HG02588 (cell line): ENCODE measurements around the gene NAA60.

Experiments used
- ATAC-seq: cut with Tn5 transposase; IDR thresholded peaks from one replicate; pipeline ENCODE4 v1.9.1; 2021; ENCODE audit warnings: mild to moderate bottlenecking, moderate library complexity; ENCODE audit not compliant: unreplicated experiment

The NAA60 gene

DNA sequence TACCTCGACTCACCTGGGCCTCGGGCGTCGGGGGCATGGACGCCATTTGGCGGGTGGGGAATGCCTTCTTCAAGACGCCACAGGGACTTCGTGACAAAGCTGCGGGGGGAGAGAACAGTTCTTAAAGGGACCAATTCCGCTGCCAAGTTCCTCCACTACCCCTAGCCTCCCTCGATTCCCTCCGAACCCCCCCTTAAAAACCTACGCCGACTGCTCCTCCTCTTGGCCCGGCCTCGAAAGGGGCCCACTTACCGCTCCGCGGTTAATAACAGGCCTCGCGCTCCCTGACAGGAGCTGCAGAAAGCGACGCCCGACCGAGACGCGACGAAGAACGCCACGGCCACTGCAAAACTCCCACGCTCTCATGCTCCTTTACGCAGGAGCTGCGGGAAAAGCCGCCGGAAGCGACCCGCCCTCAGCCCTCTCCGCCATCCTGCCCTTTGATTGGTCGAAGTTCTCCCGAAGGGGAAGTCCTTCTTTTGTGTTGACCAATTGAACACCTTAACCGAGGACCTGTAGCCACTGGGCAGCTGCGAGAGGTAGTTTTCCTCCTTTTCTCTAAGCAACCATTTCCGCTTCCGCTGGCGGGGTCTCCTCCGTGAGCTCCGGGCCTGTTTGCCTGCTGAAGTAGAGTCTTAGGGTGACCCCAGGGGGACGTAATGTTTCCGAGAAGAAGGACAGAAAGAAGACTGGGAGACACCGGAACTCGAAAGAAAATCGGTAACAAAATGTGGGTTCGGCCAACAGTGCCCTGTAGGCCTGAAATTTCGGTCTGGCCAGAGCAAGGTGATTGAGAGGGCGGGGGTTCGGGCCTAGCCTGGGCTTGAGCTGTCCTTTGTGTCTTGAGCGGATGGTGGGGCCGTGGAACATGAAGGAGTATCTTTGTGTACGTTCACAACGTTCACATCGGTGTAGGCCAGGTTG is at the start of gene NAA60, which contains the start of gene ZNF597:
Gene NAA60 (plus strand): TSS at position 573 of the 924 bp plus-strand sequence. CDS start 32,548 bp downstream, outside the sequence.
Gene ZNF597 (minus strand): TSS at position 397 of the 924 bp plus-strand sequence. CDS start 351 bp downstream, at position 46.
- ATAC-seq: peak; percentile 93

DNA sequence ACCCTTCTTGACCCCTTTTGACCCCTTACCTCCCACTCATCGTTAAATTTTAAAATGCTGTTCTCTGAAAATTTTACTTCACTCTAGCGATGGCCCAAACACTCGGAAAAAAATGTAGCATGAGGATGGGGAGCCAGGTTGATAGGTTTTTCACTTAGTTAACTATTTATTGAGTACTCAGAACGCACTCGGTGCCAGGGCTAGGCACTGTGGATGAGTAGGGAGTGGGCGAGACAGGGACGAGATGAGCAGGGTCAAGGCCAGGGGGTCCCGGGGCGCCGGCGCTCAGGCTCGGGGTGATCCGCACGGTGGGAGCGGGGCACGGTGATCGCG is 43.1 kb upstream of the NAA60 start:
- ATAC-seq: no peak

DNA sequence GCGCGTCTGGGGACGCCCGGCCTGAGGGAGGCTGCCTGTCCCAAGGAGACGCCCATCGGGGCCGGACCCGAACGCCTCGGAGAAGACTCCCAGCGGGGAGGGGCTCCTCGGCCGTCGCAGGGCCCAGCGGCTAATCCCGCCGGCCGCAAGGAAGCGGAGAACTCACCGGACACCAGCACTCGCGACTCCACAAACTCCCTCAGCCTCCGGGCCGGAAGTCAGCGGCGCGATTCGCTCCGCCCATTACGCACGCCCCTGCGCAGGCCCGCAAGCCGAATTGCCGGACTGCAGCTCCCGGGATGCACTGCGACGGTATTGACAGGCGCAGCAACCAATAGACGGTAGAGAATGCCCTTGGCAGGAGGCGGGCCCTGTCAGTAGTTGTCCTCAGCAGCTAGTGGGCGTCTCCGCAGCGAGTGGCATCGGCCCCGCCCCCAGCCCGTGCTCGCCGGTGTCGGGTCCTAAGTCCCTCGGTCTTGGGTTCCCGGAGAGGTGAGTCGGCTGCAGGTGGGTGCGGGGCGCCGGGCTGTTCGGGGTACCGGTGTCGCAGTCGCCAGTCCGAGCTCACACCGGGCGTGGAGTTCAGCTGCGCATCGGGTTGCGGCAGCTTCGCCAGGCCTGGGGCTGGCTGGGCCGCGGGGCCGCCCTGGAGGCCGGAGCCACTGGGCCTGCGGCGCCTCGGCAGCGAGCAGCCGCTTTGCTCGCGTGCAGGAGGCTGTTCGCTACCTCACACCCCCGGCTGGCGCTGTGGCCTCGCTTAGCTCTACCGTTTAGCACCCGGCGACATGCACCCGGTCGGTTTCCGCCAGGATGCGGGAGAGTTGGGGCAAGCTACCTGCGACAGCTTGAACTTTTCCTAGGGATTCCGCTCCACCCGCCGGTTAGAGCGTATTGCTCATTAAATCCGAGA is 42.4 kb upstream of the NAA60 start, which contains the start of the genes ZNF174 and ZSCAN32:
Gene ZNF174 (plus strand): TSS at position 437 of the 910 bp plus-strand sequence. CDS start 790 bp downstream, outside the sequence.
Gene ZSCAN32 (minus strand): TSS at position 226 of the 910 bp plus-strand sequence. CDS start 3,447 bp downstream, outside the sequence.
- peak; percentile 93 for ATAC-seq

DNA sequence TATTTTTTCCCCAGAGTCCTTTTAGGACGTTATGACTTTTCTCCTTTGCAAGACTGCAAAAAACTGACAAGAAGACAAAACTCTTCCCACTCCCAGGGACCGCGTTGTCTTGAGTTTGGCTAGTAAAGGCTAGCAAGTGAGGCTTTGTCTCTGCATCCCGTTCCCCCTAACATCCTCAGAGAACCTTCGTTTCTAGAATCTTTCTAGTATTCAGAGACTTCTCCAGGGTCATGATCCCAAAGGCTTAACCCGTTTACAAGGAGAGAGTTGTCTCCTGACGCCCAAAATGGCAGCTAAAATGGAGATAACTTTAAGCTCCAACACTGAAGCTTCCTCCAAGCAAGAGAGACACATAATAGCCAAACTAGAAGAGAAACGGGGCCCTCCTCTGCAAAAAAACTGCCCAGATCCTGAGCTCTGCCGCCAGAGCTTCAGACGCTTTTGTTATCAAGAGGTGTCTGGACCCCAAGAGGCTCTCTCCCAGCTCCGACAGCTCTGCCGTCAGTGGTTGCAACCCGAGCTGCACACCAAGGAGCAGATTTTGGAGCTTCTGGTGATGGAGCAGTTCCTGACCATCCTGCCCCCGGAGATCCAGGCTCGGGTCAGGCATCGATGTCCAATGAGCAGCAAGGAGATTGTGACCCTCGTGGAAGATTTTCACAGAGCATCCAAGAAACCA is 41.6 kb upstream of the NAA60 start:
- ATAC-seq: no peak

DNA sequence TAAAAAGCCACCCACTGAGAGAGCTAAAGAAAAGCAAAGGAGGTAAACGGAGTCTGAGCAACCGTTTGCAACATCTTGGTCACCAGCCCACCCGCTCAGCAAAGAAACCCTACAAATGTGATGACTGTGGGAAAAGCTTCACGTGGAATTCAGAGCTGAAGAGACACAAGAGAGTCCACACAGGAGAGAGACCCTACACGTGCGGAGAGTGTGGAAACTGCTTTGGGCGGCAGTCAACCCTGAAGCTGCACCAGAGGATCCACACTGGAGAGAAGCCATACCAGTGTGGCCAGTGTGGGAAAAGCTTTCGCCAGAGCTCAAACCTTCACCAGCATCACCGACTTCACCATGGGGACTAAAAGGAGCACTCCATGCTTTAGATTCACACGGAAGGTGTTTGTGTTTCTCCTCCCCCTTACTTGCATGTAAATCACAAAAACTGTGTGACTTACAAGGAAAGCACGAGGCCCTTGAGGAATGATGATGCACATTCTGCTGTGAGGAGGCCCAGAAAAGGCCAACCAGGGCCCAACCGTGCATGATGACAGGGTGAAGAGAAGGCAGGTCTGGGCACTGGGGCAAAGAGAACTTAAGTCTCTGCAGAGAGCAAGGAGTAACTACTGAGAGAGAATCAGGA is 34.8 kb upstream of the NAA60 start:
- ATAC-seq: no peak

DNA sequence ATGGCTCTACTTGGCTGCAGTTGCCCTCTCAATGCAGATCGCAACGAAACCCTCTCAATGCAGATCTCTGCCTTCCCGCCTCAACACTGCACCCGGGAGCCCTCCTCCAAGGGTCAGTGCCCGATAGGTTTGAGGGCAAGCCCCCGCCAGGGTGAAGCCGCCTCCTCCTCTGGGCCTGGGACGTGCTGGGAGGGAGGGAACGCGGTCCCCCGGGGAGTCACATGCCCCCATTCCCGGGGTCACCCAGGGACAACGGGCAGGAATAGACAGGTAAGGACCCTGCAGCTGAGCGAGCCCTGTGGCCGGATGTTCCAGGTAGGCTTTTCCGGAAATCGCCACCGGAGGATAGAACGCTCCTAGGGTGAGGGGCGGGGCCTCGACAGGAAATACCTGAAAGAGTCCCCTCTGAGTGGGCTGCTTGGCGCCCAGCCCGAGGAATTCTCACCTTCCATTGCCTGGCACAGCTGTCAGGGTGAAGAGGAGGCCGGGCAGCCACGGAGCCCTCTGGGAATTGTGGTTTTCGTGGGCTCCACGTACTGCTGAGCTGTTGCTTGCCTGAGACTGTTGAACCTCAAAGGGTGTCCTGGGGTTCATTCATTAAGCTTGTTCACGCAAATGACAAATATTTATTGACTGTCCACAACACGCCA is 29.6 kb upstream of the NAA60 start:
- ATAC-seq: no peak

DNA sequence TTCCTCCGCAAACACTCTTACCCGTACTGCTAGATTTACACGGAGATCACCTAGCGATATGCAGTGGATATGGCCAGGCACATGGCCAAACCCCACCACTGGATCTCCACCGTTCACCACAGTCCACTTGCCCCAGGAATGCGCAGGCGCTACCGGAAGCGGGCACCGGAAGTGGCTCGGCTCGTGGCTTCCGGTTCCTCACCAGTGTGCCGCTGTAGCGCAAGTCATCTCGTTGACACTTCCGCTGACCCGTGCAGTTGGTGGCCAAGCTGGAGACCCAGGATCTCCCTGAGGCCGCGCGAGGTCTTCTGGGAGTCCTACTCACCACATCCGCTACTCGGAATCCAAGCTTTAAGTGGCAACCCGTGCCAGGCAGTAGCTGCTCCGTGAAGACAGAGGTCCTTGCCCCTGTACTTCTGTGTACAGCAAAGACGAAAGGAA is 11.7 kb upstream of the NAA60 start:
- no peak for ATAC-seq

DNA sequence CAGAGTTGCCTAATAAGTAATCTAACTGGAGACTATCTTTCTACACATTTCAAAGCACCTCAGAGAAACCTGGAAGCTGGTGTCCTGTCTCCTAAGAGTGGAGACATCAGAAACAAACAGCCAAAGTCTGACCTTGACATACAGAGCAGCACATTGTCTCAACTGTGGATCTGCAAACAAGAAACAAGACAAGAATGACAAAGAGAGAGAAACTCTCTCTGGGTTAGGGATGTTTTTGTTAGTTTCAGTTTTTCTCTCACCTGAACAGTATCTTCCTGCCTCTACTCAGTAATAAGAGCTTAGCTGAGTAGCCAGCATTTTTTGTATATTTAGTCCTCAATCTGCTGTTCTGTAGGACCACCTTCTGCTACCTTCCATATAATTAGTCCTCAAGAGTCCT is 9.1 kb upstream of the NAA60 start:
- ATAC-seq: no peak

DNA sequence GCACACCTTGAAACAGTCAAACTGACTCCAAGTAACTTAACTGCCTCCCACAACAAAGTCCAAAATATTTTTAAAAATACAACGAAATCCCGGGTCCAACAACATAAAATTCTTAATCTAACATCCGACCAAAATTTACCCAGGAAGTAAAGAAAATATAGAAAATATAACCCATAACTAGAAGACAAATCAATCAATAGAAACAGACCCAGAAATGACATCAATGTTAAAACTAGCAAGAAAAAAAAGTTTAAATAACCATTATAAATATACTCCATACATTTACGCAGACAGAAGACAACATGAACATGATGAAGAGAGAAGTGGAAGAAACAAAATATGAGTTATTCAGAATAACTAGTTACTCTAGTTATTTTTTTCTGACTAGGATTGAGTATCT is 3.8 kb upstream of the NAA60 start:
- ATAC-seq: no peak

DNA sequence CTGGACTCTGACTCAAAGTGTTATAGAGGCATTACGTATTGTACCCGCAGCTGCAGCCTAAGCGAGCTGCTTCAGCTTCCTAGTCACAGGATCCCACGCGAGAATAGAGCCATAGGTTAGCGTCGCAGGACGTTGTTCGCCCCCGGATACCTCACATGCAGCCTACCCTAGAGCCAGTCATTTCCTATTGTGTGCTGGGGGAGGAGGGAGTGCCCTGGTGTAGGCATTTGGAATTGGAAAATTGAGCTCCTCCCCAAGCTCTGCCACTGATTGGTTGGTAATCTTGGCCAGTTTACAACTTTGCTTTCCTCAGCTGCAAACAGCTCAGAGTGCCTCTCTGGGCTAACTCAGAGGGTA is 530 bp downstream of the NAA60 start:
- peak; percentile 9 for ATAC-seq

DNA sequence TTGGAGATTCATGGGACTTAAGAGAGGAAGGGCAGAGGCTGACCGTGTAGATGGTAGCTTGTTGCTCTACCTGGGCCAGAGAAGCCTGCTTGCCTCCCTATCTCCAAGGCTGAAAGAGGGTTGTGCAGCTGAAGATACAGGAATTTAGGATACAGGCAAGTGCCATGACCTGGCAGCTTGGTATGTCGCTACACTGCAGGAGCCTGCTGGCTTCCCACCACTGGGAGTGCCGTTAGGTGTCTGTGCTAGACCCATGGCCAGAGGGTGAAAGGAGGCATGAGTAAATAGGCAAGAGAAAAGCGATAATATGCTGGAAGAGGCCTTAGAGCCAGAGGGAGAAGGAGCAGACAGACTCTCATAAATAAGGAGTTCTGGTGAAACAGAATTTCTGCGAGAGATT is 10.6 kb downstream of the NAA60 start:
- ATAC-seq: no peak

DNA sequence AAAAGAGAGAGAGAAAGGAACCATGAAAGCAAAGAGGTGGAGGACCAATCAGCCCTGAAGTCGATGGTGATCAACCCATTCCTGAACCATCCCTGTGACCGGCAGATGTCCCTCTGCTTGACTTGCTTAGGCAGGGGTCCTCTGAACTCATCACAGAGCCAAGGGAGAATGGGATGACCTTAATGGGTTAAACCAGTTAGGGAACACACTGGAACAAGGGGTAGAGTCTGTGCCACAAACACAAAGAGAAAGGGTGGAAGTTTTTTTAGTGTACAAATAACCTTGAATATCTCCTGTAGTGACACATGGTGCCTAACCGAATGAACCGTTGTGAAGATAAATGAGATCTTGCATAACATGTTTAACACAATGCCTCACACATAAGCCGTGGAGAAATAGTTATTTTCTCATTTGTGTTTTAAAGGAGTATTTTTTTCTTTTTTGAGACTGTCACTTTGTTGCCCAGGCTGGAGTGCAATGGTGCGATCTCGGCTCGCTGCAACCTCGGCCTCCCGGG is 11.2 kb downstream of the NAA60 start:
- no peak for ATAC-seq

DNA sequence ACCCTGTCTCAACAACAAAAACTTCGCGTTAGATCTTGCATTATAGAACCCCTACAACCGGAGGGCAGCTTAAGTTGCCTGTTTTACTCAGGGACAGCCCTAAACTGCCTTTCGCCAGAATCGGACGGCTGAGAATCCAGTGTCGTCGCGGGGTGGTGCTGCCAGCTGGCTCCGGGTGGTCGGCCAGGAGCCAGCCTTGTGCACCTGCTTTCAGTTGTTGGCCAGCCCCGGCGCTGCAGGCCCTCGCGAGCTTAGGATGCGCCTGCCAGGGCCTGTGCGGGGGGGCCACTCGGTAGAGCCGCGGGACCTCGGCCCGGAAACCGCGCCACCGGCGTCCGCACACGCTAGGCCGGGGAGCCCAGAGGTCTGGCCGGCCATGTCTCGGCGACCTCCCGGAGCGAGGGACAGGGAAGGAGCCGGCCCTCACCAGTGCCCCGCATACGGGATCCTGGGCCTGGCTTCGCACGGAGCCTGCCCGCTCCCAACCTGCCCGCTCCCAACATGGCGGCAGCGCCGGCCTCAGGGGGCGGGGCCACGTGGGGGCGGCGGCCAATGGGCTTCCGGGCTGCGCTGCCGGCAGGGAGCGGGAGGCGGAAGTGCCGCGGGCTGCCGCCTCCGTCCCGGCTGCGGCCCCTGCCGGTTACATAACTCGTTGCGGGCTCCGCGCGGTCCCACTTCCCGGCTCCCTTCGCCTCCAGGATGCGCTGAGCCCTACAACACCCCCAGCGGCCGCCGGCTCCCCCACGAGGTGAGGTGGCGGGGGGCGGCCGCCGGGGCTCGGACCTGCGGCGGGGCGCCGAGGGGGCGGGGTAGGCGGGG is 14.2 kb downstream of the NAA60 start:
- peak; percentile 72 for ATAC-seq

DNA sequence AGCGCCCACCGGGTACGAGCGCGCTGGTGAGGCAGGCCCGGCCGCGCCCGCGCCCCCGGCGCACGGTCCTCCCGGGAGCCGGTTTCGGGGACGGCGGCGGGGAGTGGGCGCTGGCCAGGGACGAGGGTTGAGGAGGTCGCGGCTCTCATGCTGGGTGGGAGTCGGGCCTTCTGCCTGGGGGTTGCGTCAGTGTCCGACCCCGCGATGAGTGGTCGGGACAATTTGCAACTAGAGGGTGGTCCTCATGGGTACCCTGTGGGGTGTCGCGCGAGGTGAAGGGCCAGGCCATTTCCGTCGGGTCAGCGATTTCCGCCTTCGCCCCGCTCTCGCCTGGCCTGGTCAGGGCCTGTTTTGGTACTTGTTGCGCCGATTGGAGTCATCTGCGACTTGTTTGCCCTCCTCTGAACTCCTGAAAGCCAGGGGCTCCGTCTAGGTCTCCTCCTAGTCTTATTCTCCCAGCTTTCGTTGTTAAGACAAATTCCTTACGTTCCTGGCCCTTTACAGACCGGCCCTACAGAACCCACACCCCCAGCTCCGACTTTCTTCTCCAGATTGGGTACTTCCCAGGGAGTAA is 14.9 kb downstream of the NAA60 start:
- peak; percentile 25 for ATAC-seq

DNA sequence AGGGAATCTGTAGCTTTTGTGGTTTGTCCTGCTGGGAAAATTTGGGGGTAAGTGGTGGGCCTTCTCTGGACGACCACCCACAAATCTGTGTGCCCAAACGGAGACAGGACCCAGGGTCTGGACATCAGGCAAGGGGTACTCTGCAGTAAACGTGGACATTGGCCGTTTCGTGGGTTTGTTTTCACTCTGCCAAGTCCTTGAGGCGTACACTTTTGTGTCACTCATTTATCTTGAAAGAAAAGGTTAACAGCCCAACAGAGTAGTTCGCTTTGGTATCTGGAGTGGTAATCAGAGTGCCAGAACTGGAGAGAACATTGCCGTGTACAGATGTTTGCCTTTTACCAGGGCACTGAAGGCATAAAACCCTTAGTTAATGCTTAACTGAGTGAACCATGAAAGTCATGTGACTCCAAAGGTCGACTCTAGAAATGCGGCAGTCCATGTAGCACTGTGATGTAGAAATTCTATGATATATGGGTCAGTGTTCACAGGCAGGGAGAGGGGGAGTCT is 15.4 kb downstream of the NAA60 start:
- no peak for ATAC-seq

DNA sequence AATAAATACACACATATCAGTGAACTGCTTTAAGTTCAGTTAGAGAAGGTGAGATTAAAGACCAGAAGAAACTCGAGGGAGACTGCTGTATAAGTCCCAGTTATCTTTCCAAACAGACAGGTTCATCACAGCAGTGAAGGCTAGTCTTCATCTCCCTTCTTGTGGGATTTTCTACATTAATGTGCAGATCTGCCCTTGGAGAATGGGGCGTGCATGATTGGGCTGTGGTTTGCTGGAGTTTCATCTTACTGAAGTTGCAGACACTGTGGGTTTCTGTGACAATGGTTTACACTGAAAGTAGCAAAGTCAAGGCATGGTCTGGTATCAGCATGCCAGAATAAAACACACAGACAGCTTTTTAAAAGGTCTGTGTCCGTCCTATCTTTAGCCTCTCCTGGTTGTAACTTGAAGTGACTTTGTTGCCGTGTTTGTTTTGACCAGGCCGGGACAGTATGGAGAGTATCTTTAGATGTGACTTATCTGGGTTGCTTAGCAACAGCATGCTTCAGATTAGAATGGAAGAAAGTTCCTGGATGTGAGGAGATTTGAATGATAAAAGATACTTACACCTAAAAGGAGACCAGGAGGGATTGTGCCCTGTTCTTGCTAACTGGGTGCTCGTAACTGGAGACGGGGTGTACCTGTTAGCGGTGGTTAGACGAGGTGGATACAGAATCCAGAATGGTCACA is 16.1 kb downstream of the NAA60 start:
- no peak for ATAC-seq

DNA sequence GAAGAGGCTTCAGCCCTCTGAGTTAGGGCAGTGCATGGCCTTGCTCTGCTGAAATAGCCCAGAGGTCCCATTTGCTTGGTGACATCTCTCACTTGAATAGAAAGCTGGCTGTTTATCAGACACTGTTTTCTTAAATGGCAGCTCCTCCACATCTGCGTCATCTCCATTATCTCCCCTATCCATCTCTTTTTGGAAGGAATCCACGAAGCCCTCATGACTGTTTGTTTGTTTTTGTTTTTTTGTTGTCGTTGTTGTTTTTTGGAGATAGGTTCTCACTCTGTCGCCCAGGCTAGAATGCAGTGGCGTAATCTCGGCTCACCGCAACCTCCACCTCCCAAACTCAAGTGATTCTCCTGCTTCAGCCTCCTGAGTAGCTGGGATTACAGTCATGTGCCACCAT is 16.6 kb downstream of the NAA60 start:
- ATAC-seq: no peak

DNA sequence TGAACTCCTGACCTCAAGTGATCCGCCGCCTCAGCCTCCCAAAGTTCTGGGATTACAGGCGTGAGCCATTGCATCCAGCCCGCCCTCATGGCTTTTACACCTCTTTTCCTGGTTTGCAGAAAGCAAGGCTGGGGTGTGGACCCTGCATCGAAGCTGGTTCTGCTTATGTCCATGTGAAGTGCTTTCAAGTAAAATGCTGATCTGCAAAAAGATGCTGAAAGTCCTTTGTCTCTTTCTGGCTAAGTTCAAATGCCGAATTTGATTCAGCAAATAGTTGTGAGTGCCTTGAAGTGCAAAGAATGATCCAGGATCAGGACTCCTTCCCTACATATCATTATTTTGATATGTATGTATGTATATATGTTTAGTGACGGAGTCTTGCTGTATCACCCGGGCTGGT is 17.1 kb downstream of the NAA60 start:
- no peak for ATAC-seq
